ENCODE measurements around the gene ATP2A3. TPM values are rescaled to one million over a fixed set of nuclear protein-coding genes. Genes with fewer than 3 reads are reported as not detected.

The ATP2A3 gene
- total RNA-seq, 1 experiment from 2014 or later = 13.3 TPM

GRCh38 chr17:3955673-3955988 is 8.6 kb downstream of the ATP2A3 start:
- no peak overlapping the region; the same call in 1 of the 2 replicates for H3K14ac ChIP-seq (ENCODE audit: insufficient read depth, low read length)
- H3K27me3 Mint-ChIP-seq (ENCODE audit: low read depth) = peaks cover 2% of the 10 kb centered on the region
- H4K91ac ChIP-seq (ENCODE audit: insufficient read length, low read depth, low read length) = no peak overlapping the region
- no peaks in the 10 kb centered on the region for H3K36me3 Mint-ChIP-seq (ENCODE audit: insufficient read depth in 1 of 3, low read depth in 3 of 3)
- H3K18ac ChIP-seq (ENCODE audit: insufficient read length, low read depth, low read length) = no peak overlapping the region
- no peak overlapping the region for H2BK12ac ChIP-seq (ENCODE audit: insufficient read length, low read depth, low read length)
- H2AFZ ChIP-seq (ENCODE audit: low read length) = no peak overlapping the region
- no peaks in the 10 kb centered on the region for H3K79me2 ChIP-seq (ENCODE audit: insufficient read depth, low read length)
- DNase-seq = no peak
- no peak overlapping the region for H3K56ac ChIP-seq (ENCODE audit: insufficient read length, low read depth, low read length)
- no peak overlapping the region for H3K27ac Mint-ChIP-seq
- H2AK5ac ChIP-seq (ENCODE audit: insufficient read length, low read length) = no peak overlapping the region
- H3K9ac ChIP-seq (ENCODE audit: extremely low read depth, insufficient read length, low read length) = no peak overlapping the region
- no peak overlapping the region for H3K4me3 Mint-ChIP-seq
- no peak overlapping the region for H2BK15ac ChIP-seq (ENCODE audit: low read depth, low read length)
- H3K9me3 ChIP-seq (ENCODE audit: control insufficient read depth, low read depth, low read length) = no peaks in the 10 kb centered on the region
- H3K27me3 ChIP-seq (ENCODE audit: insufficient read depth, low read length) = no peaks in the 10 kb centered on the region
- H3K4me1 Mint-ChIP-seq = peaks cover 32 to 46% of the 10 kb centered on the region in 2 experiments
- WGBS (ENCODE audit: extremely low coverage, insufficient read length, low lambda C conversion rate) = no CpG with 5 or more reads among the region's 10 CpGs
- no peak overlapping the region for H3K27ac ChIP-seq (ENCODE audit: insufficient read length, low read depth, low read length)
- H3K79me1 ChIP-seq (ENCODE audit: insufficient read depth, low read depth, low read length, poor library complexity, severe bottlenecking) = no peaks in the 10 kb centered on the region
- H4K5ac ChIP-seq (ENCODE audit: insufficient read length, low read depth, low read length) = no peak overlapping the region
- no peak overlapping the region for H2BK5ac ChIP-seq (ENCODE audit: insufficient read length, low read length)
- H2BK20ac ChIP-seq (ENCODE audit: low read depth, low read length, poor library complexity, severe bottlenecking) = no peak overlapping the region
- H3K9me3 Mint-ChIP-seq = no peaks in the 10 kb centered on the region
- peaks cover 2% of the 10 kb centered on the region; the same call in 1 of the 2 replicates for H3K4me1 ChIP-seq (ENCODE audit: insufficient read depth, low read length)
- H3K4ac ChIP-seq (ENCODE audit: low read depth, low read length) = no peak overlapping the region
- no peak overlapping the region for H3T11ph ChIP-seq (ENCODE audit: low read length)
- H4K20me1 ChIP-seq (ENCODE audit: control insufficient read depth, insufficient read depth, insufficient read length) = no peaks in the 10 kb centered on the region
- no peak for TF ChIP-seq CTCF (conservative IDR thresholded peaks at IDR 0.05)
- no peak overlapping the region for H2BK120ac ChIP-seq (ENCODE audit: low read depth, low read length, poor library complexity, severe bottlenecking)
- no peak overlapping the region for H3K23ac ChIP-seq (ENCODE audit: insufficient read length, low read depth, low read length)
- H3K4me2 ChIP-seq (ENCODE audit: insufficient read depth, insufficient read length, low read length) = no peak overlapping the region
- H3K23me2 ChIP-seq (ENCODE audit: insufficient read length, low read depth, low read length, poor library complexity, severe bottlenecking) = no peaks in the 10 kb centered on the region
- no peak overlapping the region for H4K8ac ChIP-seq (replicated peaks; ENCODE audit: insufficient read length, low read depth, low read length)

Data from H9 (cell line).